SIG-M5 (cell line): ENCODE measurements around the gene TGFBR1.
A peak's percentile ranks its signal among the peaks of the same experiment; 100 is the strongest.

Experiments
- DNase-seq: peaks from one replicate; lab custom pipeline; 2025; lab: John Stamatoyannopoulos, UW

The TGFBR1 gene

GRCh38 chr9:99137225-99137624 is 32.3 kb downstream of the TGFBR1 start:
- DNase-seq: peak; percentile 34

GRCh38 chr9:99137891-99138290 is 33.0 kb downstream of the TGFBR1 start:
- no peak for DNase-seq

- no peak for DNase-seq
These were observed 33.7 kb downstream of the TGFBR1 start for GRCh38 chr9:99138424-99139284.

- DNase-seq: no peak
These were observed 35.0 kb downstream of the TGFBR1 start for GRCh38 chr9:99139868-99140267.

GRCh38 chr9:99140685-99141314 is 35.9 kb downstream of the TGFBR1 start:
- DNase-seq: no peak

- DNase-seq: no peak
These were observed 36.9 kb downstream of the TGFBR1 start for GRCh38 chr9:99141849-99142248.

GRCh38 chr9:99142275-99142674 is 37.4 kb downstream of the TGFBR1 start:
- DNase-seq: no peak

GRCh38 chr9:99143655-99144054 is 38.7 kb downstream of the TGFBR1 start:
- DNase-seq: no peak

GRCh38 chr9:99144966-99145365 is 40.1 kb downstream of the TGFBR1 start:
- no peak for DNase-seq

- no peak for DNase-seq
These were observed 41.7 kb downstream of the TGFBR1 start for GRCh38 chr9:99146574-99146973.

- no peak for DNase-seq
These were observed 42.3 kb downstream of the TGFBR1 start for GRCh38 chr9:99147177-99147576.

- no peak for DNase-seq
These were observed 45.7 kb downstream of the TGFBR1 start for GRCh38 chr9:99150451-99151171.

- no peak for DNase-seq
These were observed 49.4 kb downstream of the TGFBR1 start for GRCh38 chr9:99154356-99154755.

GRCh38 chr9:99155736-99156135 is 50.8 kb downstream of the TGFBR1 start:
- DNase-seq: no peak

GRCh38 chr9:99158629-99159028 is 53.7 kb downstream of the TGFBR1 start:
- no peak for DNase-seq

GRCh38 chr9:99160173-99160572 is 55.3 kb downstream of the TGFBR1 start:
- DNase-seq: no peak

GRCh38 chr9:99162759-99163364 is 57.9 kb downstream of the TGFBR1 start:
- DNase-seq: no peak

- no peak for DNase-seq
These were observed 61.2 kb downstream of the TGFBR1 start for GRCh38 chr9:99166149-99166548.

- DNase-seq: no peak
These were observed 62.2 kb downstream of the TGFBR1 start for GRCh38 chr9:99167119-99167518.

GRCh38 chr9:99167694-99168093 is 62.8 kb downstream of the TGFBR1 start:
- no peak for DNase-seq

GRCh38 chr9:99169086-99169485 is 64.2 kb downstream of the TGFBR1 start:
- DNase-seq: no peak

- no peak for DNase-seq
These were observed 65.3 kb downstream of the TGFBR1 start for GRCh38 chr9:99169982-99170761.
